Activated CD4-positive, alpha-beta T cell treated with anti-CD3 and anti-CD28 coated beads, Interleukin-2, amount 50 U/mL, for 16 hours (primary cell): Measurements from ENCODE around the gene HDAC4.
"Not testable (repeated sequence)": the region's sequence is repeated elsewhere in the genome, so short reads cannot be mapped to it uniquely, and the experiment has no call there.

Experiments used
- DNase-seq: peaks from one replicate; pipeline ENCODE4 v3.0.0-alpha.2; 2020

HDAC4 gene

GRCh38 chr2:239179851-239180371, 220.9 kb downstream of the HDAC4 start:
- DNase-seq, result no peak

- no peak for DNase-seq
These were observed 221.9 kb downstream of the HDAC4 start for GRCh38 chr2:239178954-239179353.

- DNase-seq, result no peak
These were observed 222.3 kb downstream of the HDAC4 start for GRCh38 chr2:239178484-239178883.

- DNase-seq, result no peak
These were observed 222.9 kb downstream of the HDAC4 start for GRCh38 chr2:239177908-239178307.

GRCh38 chr2:239177325-239177724, 223.5 kb downstream of the HDAC4 start:
- no peak for DNase-seq

GRCh38 chr2:239176138-239176803, 224.5 kb downstream of the HDAC4 start:
- DNase-seq, result not testable (repeated sequence)

- DNase-seq, result no peak
These were observed 225.6 kb downstream of the HDAC4 start for GRCh38 chr2:239175181-239175580.

GRCh38 chr2:239173301-239173700, 227.5 kb downstream of the HDAC4 start:
- DNase-seq, result peak; percentile 37

- no peak for DNase-seq
These were observed 229.2 kb downstream of the HDAC4 start for GRCh38 chr2:239171643-239172042.

- DNase-seq, result no peak
These were observed 231.3 kb downstream of the HDAC4 start for GRCh38 chr2:239169311-239170048.

GRCh38 chr2:239168575-239168974, 232.2 kb downstream of the HDAC4 start:
- DNase-seq, result no peak

- DNase-seq, result no peak
These were observed 232.9 kb downstream of the HDAC4 start for GRCh38 chr2:239167766-239168444.

GRCh38 chr2:239167011-239167673, 233.7 kb downstream of the HDAC4 start:
- no peak for DNase-seq

- DNase-seq, result no peak
These were observed 234.5 kb downstream of the HDAC4 start for GRCh38 chr2:239166201-239166834.

- DNase-seq, result no peak
These were observed 235.5 kb downstream of the HDAC4 start for GRCh38 chr2:239165206-239165831.

GRCh38 chr2:239164335-239164871, 236.4 kb downstream of the HDAC4 start:
- DNase-seq, result peak; percentile 51

GRCh38 chr2:239163688-239164334, 237.0 kb downstream of the HDAC4 start:
- no peak for DNase-seq

GRCh38 chr2:239162976-239163687, 237.7 kb downstream of the HDAC4 start:
- DNase-seq, result no peak

- DNase-seq, result no peak
These were observed 238.5 kb downstream of the HDAC4 start for GRCh38 chr2:239162141-239162821.

- no peak for DNase-seq
These were observed 239.1 kb downstream of the HDAC4 start for GRCh38 chr2:239161711-239162140.
